ENCODE results near the gene IWS1. TPM values are rescaled to one million over a fixed set of nuclear protein-coding genes. Genes with fewer than 3 reads are reported as not detected.

The IWS1 gene
- total RNA-seq, 1 experiment from 2014 or later: 46.6 TPM

GRCh38 chr2:127568128-127568527 is 41.8 kb upstream of the IWS1 start (continued):
- no peak for TF ChIP-seq SRF (IDR thresholded peaks at IDR 0.05; ENCODE audit: low read depth)

GRCh38 chr2:127567351-127567854 is 41.1 kb upstream of the IWS1 start:
- intact Hi-C loops (cut with micrococcal nuclease): no loop called here
- H3K4me2 ChIP-seq (ENCODE audit: low read length): no peak overlapping the region
- RAD21 ChIA-PET (ENCODE audit: low non-redundant PET in 1 of 2, low total read pairs in 2 of 2, uncharacterized antibody in 2 of 2, unreplicated experiment in 2 of 2): no interaction called here
- ATAC-seq (no peak), DNase-seq (ENCODE audit: low read depth, low spot score) (no peak)
- no TSS peak for BruUV-seq (replicated peaks)
- peaks cover 0 to 9% of the 10 kb centered on the region in 2 experiments; a peak in 2 of 4 replicates for H3K4me1 ChIP-seq (ENCODE audit: control insufficient read depth in 1 of 2, insufficient read depth in 2 of 2, low read length in 2 of 2)
- no peaks in the 10 kb centered on the region for H3K36me3 ChIP-seq (ENCODE audit: control insufficient read depth in 1 of 2, insufficient read depth in 2 of 2, low read length in 2 of 2)
- POLR2A ChIA-PET: no interaction called here
- no peaks in the 10 kb centered on the region for H3K9me3 ChIP-seq (ENCODE audit: control insufficient read depth in 1 of 2, insufficient read depth in 1 of 2, low read depth in 1 of 2, low read length in 2 of 2)
- no peak overlapping the region for H2AFZ ChIP-seq (ENCODE audit: low read depth, low read length, poor library complexity, severe bottlenecking)
- CTCF ChIA-PET: no interaction called here
- H3K9ac ChIP-seq (ENCODE audit: low read length): no peak overlapping the region
- H4K20me1 ChIP-seq (ENCODE audit: insufficient read depth): no peaks in the 10 kb centered on the region
- TF ChIP-seq ELF1 (IDR thresholded peaks at IDR 0.05; ENCODE audit: borderline replicate concordance, low read depth) (no peak), JUND (IDR thresholded peaks at IDR 0.05) (no peak), SP1 (IDR thresholded peaks at IDR 0.05; ENCODE audit: low read depth) (no peak), REST (IDR thresholded peaks at IDR 0.05; ENCODE audit: low read depth) (no peak), ZNF274 (IDR thresholded peaks at IDR 0.05; ENCODE audit: low read depth, low read length) (no peak), POLR2A (IDR thresholded peaks at IDR 0.05; ENCODE audit: borderline replicate concordance, extremely low read depth, insufficient read depth, insufficient read length) (no peak), SIN3A (IDR thresholded peaks at IDR 0.05; ENCODE audit: low read depth) (no peak), EGR1 (IDR thresholded peaks at IDR 0.05; ENCODE audit: low read depth) (no peak), SRF (IDR thresholded peaks at IDR 0.05; ENCODE audit: low read depth) (no peak), TCF7L2 (IDR thresholded peaks at IDR 0.05; ENCODE audit: borderline replicate concordance, extremely low read depth, insufficient read depth, insufficient read length) (no peak), EZH2 (IDR thresholded peaks at IDR 0.05) (no peak), MAX (IDR thresholded peaks at IDR 0.05) (no peak), FOSL1 (IDR thresholded peaks at IDR 0.05; ENCODE audit: low read depth) (no peak), ZBTB33 (IDR thresholded peaks at IDR 0.05; ENCODE audit: extremely low read depth, insufficient replicate concordance, low read length) (no peak), ATF3 (IDR thresholded peaks at IDR 0.05) (no peak), EZH2phosphoT487 (IDR thresholded peaks at IDR 0.05; ENCODE audit: borderline replicate concordance) (no peak), CBX3 (IDR thresholded peaks at IDR 0.05; ENCODE audit: low read depth) (no peak)
- no peak overlapping the region for H3K4me3 ChIP-seq (replicated peaks in 1 of 2; ENCODE audit: low read depth in 1 of 2, low read length in 2 of 2)
- no peaks in the 10 kb centered on the region for H3K9me2 ChIP-seq (ENCODE audit: insufficient read depth)
- no peak overlapping the region for H3K27ac ChIP-seq (ENCODE audit: low read depth, low read length)
- no peaks in the 10 kb centered on the region for H3K27me3 ChIP-seq (ENCODE audit: insufficient read depth, low read length)
- H3K79me2 ChIP-seq (ENCODE audit: insufficient read depth, low read length): no peaks in the 10 kb centered on the region

All from HCT116 (cell line).